ENCODE data around the gene EVC. TPM values are rescaled to one million over a fixed set of nuclear protein-coding genes. Genes with fewer than 3 reads are reported as not detected.

Gene EVC
- total RNA-seq, 2 experiments from 2014 or later: 0.70 to 1.5 TPM

DNA sequence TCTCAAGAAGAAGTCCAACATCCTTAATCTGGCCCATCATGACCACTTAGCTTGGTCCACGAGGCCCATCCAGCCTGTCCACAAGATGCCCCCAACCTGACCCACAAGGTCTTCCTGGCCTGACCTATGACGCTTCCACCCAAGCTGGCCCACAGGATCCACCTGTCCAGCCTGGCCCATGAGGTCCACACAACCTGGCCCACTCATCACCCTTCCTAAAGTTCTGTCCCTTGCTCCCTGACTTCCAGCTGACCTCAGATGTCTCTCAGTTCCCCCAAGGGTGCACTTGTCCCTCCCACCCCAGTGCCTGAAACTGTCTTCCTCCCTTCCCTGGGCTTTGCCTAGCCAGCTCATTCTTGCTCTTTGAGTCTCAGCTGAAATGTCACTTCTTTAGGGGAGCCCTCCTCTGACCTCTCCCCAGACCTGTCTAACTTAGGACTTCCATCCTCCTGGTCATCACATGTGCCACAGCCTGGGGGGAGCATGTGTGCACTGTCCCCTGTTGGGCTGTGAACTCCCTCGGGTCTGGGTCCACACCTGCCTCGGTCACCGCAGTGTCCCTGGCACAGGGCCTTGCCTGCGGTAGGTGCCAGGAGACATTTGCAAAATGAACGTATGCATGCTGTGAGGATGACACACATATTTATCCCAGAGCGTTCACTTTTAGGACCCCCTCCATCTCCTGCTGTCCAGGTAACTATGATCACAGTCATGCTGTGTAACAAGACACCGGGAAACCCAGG lies 61.7 kb downstream of the EVC start:
- Histone ChIP-seq H3K9me3 (ENCODE audit: control insufficient read depth in 1 of 2, insufficient read depth in 1 of 2, low read length in 2 of 2) (peaks cover 14 to 38% of the 10 kb centered on the region in 2 experiments), H3K36me3 (ENCODE audit: insufficient read depth, low read length) (no peaks in the 10 kb centered on the region), H3K27ac (ENCODE audit: low read depth in 1 of 2, low read length in 2 of 2) (no peak overlapping the region), H3K4me3 (ENCODE audit: low read length) (no peak overlapping the region), H3K4me1 (ENCODE audit: insufficient read depth, low read length) (no peaks in the 10 kb centered on the region), H3K27me3 (ENCODE audit: control insufficient read depth in 1 of 2, insufficient read depth in 2 of 2, low read length in 2 of 2) (no peaks in the 10 kb centered on the region)
- no peak for DNase-seq
- intact Hi-C loops (cut with DNase I, micrococcal nuclease): no loop called here
- peaks cover 21% of the 10 kb centered on the region for H3K9me3 Mint-ChIP-seq
- no peak overlapping the region for H3K27ac Mint-ChIP-seq
- no peaks in the 10 kb centered on the region for H3K4me1 Mint-ChIP-seq (ENCODE audit: low read depth)
- ChIA-PET POLR2A (no interaction called here), CTCF (no interaction called here)
- H3K27me3 Mint-ChIP-seq: peaks cover 5% of the 10 kb centered on the region
- ATAC-seq (ENCODE audit: poor library complexity): no peak
- TF ChIP-seq, protein P1, sequence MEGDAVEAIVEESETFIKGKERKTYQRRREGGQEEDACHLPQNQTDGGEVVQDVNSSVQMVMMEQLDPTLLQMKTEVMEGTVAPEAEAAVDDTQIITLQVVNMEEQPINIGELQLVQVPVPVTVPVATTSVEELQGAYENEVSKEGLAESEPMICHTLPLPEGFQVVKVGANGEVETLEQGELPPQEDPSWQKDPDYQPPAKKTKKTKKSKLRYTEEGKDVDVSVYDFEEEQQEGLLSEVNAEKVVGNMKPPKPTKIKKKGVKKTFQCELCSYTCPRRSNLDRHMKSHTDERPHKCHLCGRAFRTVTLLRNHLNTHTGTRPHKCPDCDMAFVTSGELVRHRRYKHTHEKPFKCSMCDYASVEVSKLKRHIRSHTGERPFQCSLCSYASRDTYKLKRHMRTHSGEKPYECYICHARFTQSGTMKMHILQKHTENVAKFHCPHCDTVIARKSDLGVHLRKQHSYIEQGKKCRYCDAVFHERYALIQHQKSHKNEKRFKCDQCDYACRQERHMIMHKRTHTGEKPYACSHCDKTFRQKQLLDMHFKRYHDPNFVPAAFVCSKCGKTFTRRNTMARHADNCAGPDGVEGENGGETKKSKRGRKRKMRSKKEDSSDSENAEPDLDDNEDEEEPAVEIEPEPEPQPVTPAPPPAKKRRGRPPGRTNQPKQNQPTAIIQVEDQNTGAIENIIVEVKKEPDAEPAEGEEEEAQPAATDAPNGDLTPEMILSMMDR (IDR thresholded peaks at IDR 0.05): no peak
- no peaks in the 10 kb centered on the region for H3K36me3 Mint-ChIP-seq (ENCODE audit: low read depth)
- no peak overlapping the region for H3K4me3 Mint-ChIP-seq

DNA sequence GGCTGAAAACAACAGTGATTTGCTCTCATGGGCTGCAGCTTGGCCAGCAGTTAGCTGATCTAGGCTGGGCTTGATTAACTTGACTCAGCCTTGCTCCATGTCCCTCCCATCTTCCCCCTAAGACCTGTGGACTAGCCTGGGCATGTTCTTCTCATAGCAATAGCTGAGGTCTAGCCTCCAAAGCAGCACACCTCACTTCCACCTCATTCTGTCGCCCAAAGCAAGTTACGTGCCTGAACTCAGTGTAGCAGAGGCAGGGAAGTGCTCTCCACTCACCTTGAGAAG lies 62.2 kb downstream of the EVC start:
- Mint-ChIP-seq H3K27me3 (peaks cover 5% of the 10 kb centered on the region), H3K27ac (no peak overlapping the region), H3K4me1 (ENCODE audit: low read depth) (no peaks in the 10 kb centered on the region), H3K9me3 (peaks cover 21% of the 10 kb centered on the region), H3K36me3 (ENCODE audit: low read depth) (no peaks in the 10 kb centered on the region), H3K4me3 (no peak overlapping the region)
- intact Hi-C loops (cut with DNase I, micrococcal nuclease): no loop called here
- ATAC-seq (ENCODE audit: poor library complexity): no peak
- Histone ChIP-seq H3K27me3 (ENCODE audit: control insufficient read depth in 1 of 2, insufficient read depth in 2 of 2, low read length in 2 of 2) (no peaks in the 10 kb centered on the region), H3K4me1 (ENCODE audit: insufficient read depth, low read length) (no peaks in the 10 kb centered on the region), H3K27ac (ENCODE audit: low read depth in 1 of 2, low read length in 2 of 2) (no peak overlapping the region), H3K4me3 (ENCODE audit: low read length) (no peak overlapping the region), H3K9me3 (ENCODE audit: control insufficient read depth in 1 of 2, insufficient read depth in 1 of 2, low read length in 2 of 2) (peaks cover 14 to 35% of the 10 kb centered on the region in 2 experiments), H3K36me3 (ENCODE audit: insufficient read depth, low read length) (no peaks in the 10 kb centered on the region)
- DNase-seq: no peak
- TF ChIP-seq, protein P1 (IDR thresholded peaks at IDR 0.05): no peak
- POLR2A ChIA-PET: no interaction called here
- CTCF ChIA-PET: no interaction called here

DNA sequence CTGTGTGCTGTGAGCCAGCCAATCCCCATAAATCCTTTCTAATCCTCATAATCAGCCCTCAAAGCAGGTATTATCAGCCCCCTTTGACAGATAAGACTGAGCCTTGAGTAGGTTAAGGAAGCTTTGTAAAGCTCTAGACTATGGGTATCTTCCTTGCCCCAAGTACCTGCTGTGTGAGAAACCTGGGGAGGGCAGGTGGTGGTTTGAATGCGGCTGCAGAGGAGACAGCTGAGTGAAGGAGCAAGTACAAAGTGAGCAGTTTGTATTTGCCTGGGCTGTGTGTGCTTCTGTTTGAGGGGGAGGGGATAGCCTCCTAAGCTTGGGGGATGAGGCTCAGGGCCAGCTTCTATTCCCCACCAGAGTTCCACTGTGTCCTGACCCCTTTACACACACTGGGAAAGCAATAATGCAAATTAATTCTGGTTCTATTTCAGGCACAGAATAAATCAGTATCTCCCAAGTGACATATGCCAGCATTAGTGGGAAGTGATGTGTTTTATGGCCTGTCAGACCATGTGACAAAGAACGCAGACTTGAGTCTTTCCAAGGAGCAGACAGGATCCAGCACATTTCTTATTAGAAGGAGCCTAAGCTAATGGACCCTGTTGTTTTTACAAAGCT lies 63.5 kb downstream of the EVC start:
- Histone ChIP-seq H3K4me1 (ENCODE audit: insufficient read depth, low read length) (no peaks in the 10 kb centered on the region), H3K9me3 (ENCODE audit: control insufficient read depth in 1 of 2, insufficient read depth in 1 of 2, low read length in 2 of 2) (peaks cover 14 to 24% of the 10 kb centered on the region in 2 experiments), H3K36me3 (ENCODE audit: insufficient read depth, low read length) (no peaks in the 10 kb centered on the region), H3K27me3 (ENCODE audit: control insufficient read depth in 1 of 2, insufficient read depth in 2 of 2, low read length in 2 of 2) (no peaks in the 10 kb centered on the region), H3K27ac (ENCODE audit: low read depth in 1 of 2, low read length in 2 of 2) (no peak overlapping the region), H3K4me3 (ENCODE audit: low read length) (no peak overlapping the region)
- ATAC-seq (ENCODE audit: poor library complexity): no peak
- Mint-ChIP-seq H3K27me3 (peaks cover 5% of the 10 kb centered on the region), H3K4me3 (no peak overlapping the region), H3K36me3 (ENCODE audit: low read depth) (no peaks in the 10 kb centered on the region), H3K9me3 (peaks cover 21% of the 10 kb centered on the region), H3K27ac (no peak overlapping the region), H3K4me1 (ENCODE audit: low read depth) (no peaks in the 10 kb centered on the region)
- TF ChIP-seq, protein P1 (IDR thresholded peaks at IDR 0.05): no peak
- ChIA-PET POLR2A (no interaction called here), CTCF (no interaction called here)
- no peak for DNase-seq
- intact Hi-C loops (cut with DNase I, micrococcal nuclease): no loop called here
